CD4-positive, alpha-beta T cell (primary cell): ENCODE data around the gene IL22RA2. TPM values are rescaled to one million over a fixed set of nuclear protein-coding genes. Genes with fewer than 3 reads are reported as not detected.

ENCODE experiments used
- ATAC-seq: fragments of 200-7000 bp; cut with Tn5 transposase; one replicate; pipeline ENCODE4 v1.10.0; 2022; ENCODE audit warnings: mild to moderate bottlenecking; ENCODE audit not compliant: poor library complexity
- CTCF ChIA-PET: fragments of 350-600 bp; sonication (Branson Sonifier 250); formaldehyde crosslinking; loops from one replicate; lab custom pipeline; 2021; ENCODE audit warnings: antibody characterized with exemption, inconsistent platforms; lab: Charles Lee
- POLR2A ChIA-PET: fragments of 350-600 bp; sonication (Branson Sonifier 250); formaldehyde crosslinking; loops from one replicate; lab custom pipeline; 2021; ENCODE audit warnings: antibody characterized with exemption, inconsistent platforms; lab: Charles Lee
- DNase-seq, 14 experiments: peaks; one replicate each; pipeline ENCODE4 v3.0.0-alpha.2; 2013 to 2020; ENCODE audit warnings: mixed read lengths in 2 of 14
- H3K27ac ChIP-seq, 2 donors: one replicate each; pipeline versions ENCODE4 v1.5.1 to v1.7.0; 2013; ENCODE audit warnings: low read length in 2 of 2, low read depth in 1 of 2, mild to moderate bottlenecking in 1 of 2
- H3K27me3 ChIP-seq, 2 experiments: 1 replicate in 1 of 2; 2 replicates in 1 of 2; pipeline versions ENCODE4 v1.6.1 to v1.7.0; 2013; ENCODE audit warnings: low read length in 2 of 2, control low read depth in 1 of 2, mild to moderate bottlenecking in 1 of 2, moderate library complexity in 1 of 2; ENCODE audit not compliant: insufficient read depth in 2 of 2, control insufficient read depth in 1 of 2
- H3K36me3 ChIP-seq: one replicate; pipeline ENCODE4 v1.6.1; 2013; ENCODE audit warnings: low read length, control low read depth; ENCODE audit not compliant: insufficient read depth
- H3K4me1 ChIP-seq: one replicate; pipeline ENCODE4 v1.6.1; 2013; ENCODE audit warnings: low read length, control low read depth; ENCODE audit not compliant: insufficient read depth
- H3K4me3 ChIP-seq: one replicate; pipeline ENCODE4 v1.5.1; 2013; ENCODE audit warnings: mild to moderate bottlenecking, low read length, moderate library complexity
- H3K9me3 ChIP-seq, 2 experiments: 1 replicate in 1 of 2; 2 replicates in 1 of 2; pipeline versions ENCODE4 v1.6.1 to v1.7.0; 2013; ENCODE audit warnings: low read length in 2 of 2, mild to moderate bottlenecking in 2 of 2, control low read depth in 1 of 2, moderate library complexity in 1 of 2; ENCODE audit not compliant: control insufficient read depth in 1 of 2, insufficient read depth in 1 of 2
- H3K27ac Mint-ChIP-seq: one replicate; pipeline ENCODE4 v1.8.0; 2020; ENCODE audit warnings: mixed read lengths
- H3K27me3 Mint-ChIP-seq: one replicate; pipeline ENCODE4 v1.8.0; 2021; ENCODE audit warnings: mixed read lengths
- H3K36me3 Mint-ChIP-seq: one replicate; pipeline ENCODE4 v1.8.0; 2021; ENCODE audit warnings: low read depth, mixed read lengths
- H3K4me1 Mint-ChIP-seq: one replicate; pipeline ENCODE4 v1.8.0; 2021; ENCODE audit warnings: low read depth, mixed read lengths
- H3K4me3 Mint-ChIP-seq: one replicate; pipeline ENCODE4 v1.8.0; 2020; ENCODE audit warnings: mild to moderate bottlenecking, mixed read lengths
- H3K9me3 Mint-ChIP-seq: one replicate; pipeline ENCODE4 v1.8.0; 2020; ENCODE audit warnings: mixed read lengths
- CTCF ChIP-seq: fragments of 200-600 bp; IDR thresholded peaks from one replicate; pipeline ENCODE4 v1.8.0; 2022; ENCODE audit warnings: antibody characterized with exemption, mild to moderate bottlenecking
- intact Hi-C, 2 experiments: fragments of 100-400 bp; cut with DNase I in 1 of 2; cut with micrococcal nuclease in 1 of 2; formaldehyde crosslinking; loops; one replicate each; pipeline versions ENCODE4 v1.15.1 to v1.9.0; 2023 to 2025; cut with DNase I, micrococcal nuclease
- total RNA-seq, 174 experiments: library from RNA in 2 of 174; stranded (reverse) in 2 of 174; gene quantifications; one replicate each; pipeline ENCODE4 v1.2.3 and lab custom pipeline; 2021 to 2026

Gene IL22RA2
- total RNA-seq, 2 experiments from 2014 or later = not detected

- CTCF ChIA-PET = no interaction called here
- POLR2A ChIA-PET = interaction anchor here (0.7 kb wide), 1 partner anchor 516 kb away, joined by 4 read pairs; no protein-coding TSS in a partner anchor
Measured at GRCh38 chr6:137122612-137123011, 50.8 kb downstream of the IL22RA2 start.

GRCh38 chr6:137121401-137121997, 51.9 kb downstream of the IL22RA2 start:
- Mint-ChIP-seq H3K4me1 (no peaks in the 10 kb centered on the region), H3K4me3 (no peak overlapping the region), H3K36me3 (no peaks in the 10 kb centered on the region), H3K27me3 (no peaks in the 10 kb centered on the region), H3K9me3 (peaks cover 4% of the 10 kb centered on the region), H3K27ac (no peak overlapping the region)
- Histone ChIP-seq H3K9me3 (peaks cover 0 to 13% of the 10 kb centered on the region in 2 experiments), H3K36me3 (no peaks in the 10 kb centered on the region), H3K27me3 (no peaks in the 10 kb centered on the region), H3K4me3 (no peak overlapping the region), H3K4me1 (no peaks in the 10 kb centered on the region), H3K27ac (no peak overlapping the region)
- ChIA-PET POLR2A (interaction anchor here (1.3 kb wide), 1 partner anchor 11 kb away, joined by 3 read pairs; no protein-coding TSS in a partner anchor), CTCF (no interaction called here)
- no peak for DNase-seq
- no peak for TF ChIP-seq CTCF
- no peak for ATAC-seq
- intact Hi-C loops = no loop called here

More at GRCh38 chr6:137122612-137123011, 50.8 kb downstream of the IL22RA2 start:
- no peak overlapping the region for H3K27ac Mint-ChIP-seq
- DNase-seq = no peak
- Histone ChIP-seq H3K4me1 (no peaks in the 10 kb centered on the region), H3K27me3 (no peaks in the 10 kb centered on the region), H3K4me3 (no peak overlapping the region), H3K9me3 (peaks cover 0 to 13% of the 10 kb centered on the region in 2 experiments), H3K36me3 (no peaks in the 10 kb centered on the region), H3K27ac (no peak overlapping the region)
- peaks cover 4% of the 10 kb centered on the region for H3K9me3 Mint-ChIP-seq
- no peaks in the 10 kb centered on the region for H3K36me3 Mint-ChIP-seq
- ATAC-seq = no peak
- peaks cover 4% of the 10 kb centered on the region for H3K27me3 Mint-ChIP-seq
- H3K4me3 Mint-ChIP-seq = no peak overlapping the region
- no peak for TF ChIP-seq CTCF
- H3K4me1 Mint-ChIP-seq = no peaks in the 10 kb centered on the region
- intact Hi-C loops = no loop called here

GRCh38 chr6:137120748-137121147, 52.7 kb downstream of the IL22RA2 start:
- no peaks in the 10 kb centered on the region for H3K36me3 Mint-ChIP-seq
- no peak for TF ChIP-seq CTCF
- H3K27ac Mint-ChIP-seq = no peak overlapping the region
- no peak overlapping the region for H3K4me3 Mint-ChIP-seq
- H3K9me3 Mint-ChIP-seq = peaks cover 4% of the 10 kb centered on the region
- ChIA-PET POLR2A (interaction anchor here (1.3 kb wide), 1 partner anchor 12 kb away, joined by 3 read pairs; no protein-coding TSS in a partner anchor), CTCF (no interaction called here)
- no peaks in the 10 kb centered on the region for H3K4me1 ChIP-seq
- H3K4me3 ChIP-seq = no peak overlapping the region
- no peaks in the 10 kb centered on the region for H3K27me3 Mint-ChIP-seq
- no peak overlapping the region for H3K27ac ChIP-seq
- ATAC-seq (no peak), DNase-seq (no peak)
- no peaks in the 10 kb centered on the region for H3K27me3 ChIP-seq
- intact Hi-C loops = no loop called here
- peaks cover 0 to 13% of the 10 kb centered on the region in 2 experiments for H3K9me3 ChIP-seq
- no peaks in the 10 kb centered on the region for H3K4me1 Mint-ChIP-seq
- H3K36me3 ChIP-seq = no peaks in the 10 kb centered on the region
